Psoas muscle (tissue), 8 donors: ENCODE measurements around the gene RAI1. TPM values are rescaled to one million over a fixed set of nuclear protein-coding genes. Genes with fewer than 3 reads are reported as not detected.

ENCODE experiments used
- ATAC-seq, 4 donors: fragments of 200-7000 bp; cut with Tn5 transposase; one replicate each; pipeline ENCODE4 v1.9.1; 2020; ENCODE audit warnings: moderate library complexity in 3 of 4, mild to moderate bottlenecking in 2 of 4
- DNase-seq, 2 donors: peaks; one replicate each; pipeline ENCODE4 v3.0.0-alpha.2; 2020
- H3K27ac ChIP-seq: fragments of 200-600 bp; one replicate; pipeline ENCODE4 v1.8.0; 2022
- H3K27me3 ChIP-seq, 3 donors: fragments of 200-600 bp in 1 of 3; one replicate each; pipeline versions ENCODE4 v1.6.1 to v1.8.0; 2013 to 2022; ENCODE audit warnings: low read length in 2 of 3, mild to moderate bottlenecking in 2 of 3, moderate library complexity in 1 of 3; ENCODE audit not compliant: insufficient read depth in 3 of 3
- H3K36me3 ChIP-seq, 2 donors: fragments of 200-600 bp in 1 of 2; one replicate each; pipeline versions ENCODE4 v1.6.1 to v1.8.0; 2013 to 2022; ENCODE audit warnings: low read depth in 1 of 2, mild to moderate bottlenecking in 1 of 2, moderate library complexity in 1 of 2; ENCODE audit not compliant: insufficient read depth in 1 of 2
- H3K4me1 ChIP-seq: fragments of 200-600 bp; one replicate; pipeline ENCODE4 v1.8.0; 2022
- H3K4me3 ChIP-seq: fragments of 200-600 bp; one replicate; pipeline ENCODE4 v1.8.0; 2022; ENCODE audit warnings: mild to moderate bottlenecking
- H3K9me3 ChIP-seq: fragments of 200-600 bp; one replicate; pipeline ENCODE4 v1.8.0; 2022
- CTCF ChIP-seq: fragments of 200-600 bp; IDR thresholded peaks from one replicate; pipeline ENCODE4 v1.8.0; 2022; ENCODE audit warnings: antibody characterized with exemption
- WGBS, 3 donors: extraction: QIAGEN DNeasy Blood & Tissue Kit; methylation state at CpG; one replicate each; pipeline versions ENCODE4 v1.1.6 to v1.1.7; 2013; 5-methylcytosine and 5-hydroxymethylcytosine counted together
- intact Hi-C, 2 donors: fragments of 100-400 bp; cut with DNase I; formaldehyde crosslinking; loops; one replicate each; pipeline versions ENCODE4 v1.11.0 to v1.14.2; 2022
- polyA plus RNA-seq, 3 donors: library from polyadenylated mRNA; stranded (reverse); fragments of 200-250 nt; gene quantifications; one replicate each; pipeline ENCODE4 v1.2.3, GENCODE V29; 2013
- total RNA-seq, 4 donors: library from RNA; stranded (reverse); fragmentation: NEBNext Ultra II Directional in 2 of 4; extraction: Animal tissue kit (Norgen Biotek cat#: 25700) in 2 of 4; gene quantifications; one replicate each; pipeline versions ENCODE4 v1.2.1 to v1.2.4, GENCODE V29; 2021 to 2023
- donor health status: healthy with polysubstance abuse.
- donor health status: DM: no; HTN: no; CAD: no; lungs with moderate emphysema.
- donor health status: Bipolar disorder and iron deficiency.
- donor health status: healthy.
- donor health status: DM: yes; HTN: yes; CAD: no.
- donor health status: DM: no; HTN: no; CAD: no.
- donor health status: DM: no; HTN: no; CAD: no.
- donor health status: DM: yes; HTN: yes; CAD: no.

Gene RAI1
- total and polyA plus RNA-seq, 7 donors = 4.0 to 9.0 (median 7.1) TPM

- intact Hi-C loops = no loop called here
- H3K4me1 ChIP-seq = peaks cover 35% of the 10 kb centered on the region
These were observed 104.1 kb downstream of the RAI1 start for GRCh38 chr17:17785407-17785806.

DNA sequence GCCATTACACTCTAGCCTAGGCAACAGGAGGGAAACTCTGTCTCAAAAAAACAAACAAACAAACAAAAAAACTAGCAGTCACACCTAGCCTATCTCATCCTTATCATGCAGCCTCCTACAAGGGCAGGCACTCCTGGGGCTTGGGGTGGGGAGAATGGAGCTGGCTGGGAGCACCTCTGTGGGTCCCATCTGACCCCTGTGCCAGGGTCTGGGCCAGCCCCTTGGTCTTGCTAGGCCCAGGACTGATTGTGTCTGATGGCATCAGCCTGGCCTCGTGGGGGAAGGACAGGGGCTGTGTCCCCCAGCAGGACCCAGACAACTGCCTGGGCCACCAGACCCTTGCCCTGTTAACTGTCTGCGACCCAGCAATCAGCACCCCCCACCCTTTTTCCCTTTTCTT is 105.7 kb downstream of the RAI1 start:
- peaks cover 34% of the 10 kb centered on the region for H3K4me1 ChIP-seq
- 80 to 93% (median 90%) methylated on average over 2 of the region's 2 CpGs for WGBS, 3 donors
- no peak for DNase-seq
- H3K36me3 ChIP-seq = no peaks in the 10 kb centered on the region
- no peak overlapping the region for H3K4me3 ChIP-seq
- ATAC-seq = no peak
- no peaks in the 10 kb centered on the region for H3K9me3 ChIP-seq
- H3K27ac ChIP-seq = no peak overlapping the region
- no peak for TF ChIP-seq CTCF
- H3K27me3 ChIP-seq = no peaks in the 10 kb centered on the region
- intact Hi-C loops = no loop called here

More at GRCh38 chr17:17785407-17785806, 104.1 kb downstream of the RAI1 start:
- DNase-seq = peak; percentile 17 to 35
- H3K4me3 ChIP-seq = no peak overlapping the region
- no peaks in the 10 kb centered on the region for H3K9me3 ChIP-seq
- no peaks in the 10 kb centered on the region for H3K36me3 ChIP-seq
- WGBS, 3 donors = 49 to 65% (median 53%) methylated on average over 10 to 11 of the region's 11 CpGs
- no peak for ATAC-seq
- H3K27me3 ChIP-seq = no peaks in the 10 kb centered on the region
- no peak for TF ChIP-seq CTCF
- peak overlapping the region; percentile 88 for H3K27ac ChIP-seq

GRCh38 chr17:17787568-17787967 is 106.3 kb downstream of the RAI1 start:
- intact Hi-C loops = no loop called here
- H3K4me3 ChIP-seq = no peak overlapping the region
- H3K27ac ChIP-seq = no peak overlapping the region
- H3K9me3 ChIP-seq = no peaks in the 10 kb centered on the region
- H3K27me3 ChIP-seq = no peaks in the 10 kb centered on the region
- H3K36me3 ChIP-seq = no peaks in the 10 kb centered on the region
- peaks cover 38% of the 10 kb centered on the region for H3K4me1 ChIP-seq
- ATAC-seq (no peak), DNase-seq (no peak)
- WGBS, 3 donors = 92 to 100% (median 95%) methylated on average over 5 to 7 of the region's 7 CpGs
- TF ChIP-seq CTCF = no peak

- intact Hi-C loops = no loop called here
- H3K36me3 ChIP-seq = no peaks in the 10 kb centered on the region
- no peak for DNase-seq
- no peaks in the 10 kb centered on the region for H3K27me3 ChIP-seq
- 84 to 89% (median 89%) methylated on average over 8 of the region's 8 CpGs for WGBS, 3 donors
- ATAC-seq = no peak
- no peak for TF ChIP-seq CTCF
- H3K4me1 ChIP-seq = peaks cover 39% of the 10 kb centered on the region
- H3K9me3 ChIP-seq = no peaks in the 10 kb centered on the region
- H3K27ac ChIP-seq = no peak overlapping the region
- no peak overlapping the region for H3K4me3 ChIP-seq
These were observed 107.7 kb downstream of the RAI1 start for GRCh38 chr17:17788967-17789366.

GRCh38 chr17:17789410-17789809 is 108.2 kb downstream of the RAI1 start:
- intact Hi-C loops = no loop called here
- DNase-seq (no peak), ATAC-seq (no peak)
- H3K36me3 ChIP-seq = no peaks in the 10 kb centered on the region
- no peaks in the 10 kb centered on the region for H3K9me3 ChIP-seq
- no peak overlapping the region for H3K27ac ChIP-seq
- 89 to 96% (median 92%) methylated on average over 6 of the region's 6 CpGs for WGBS, 3 donors
- H3K27me3 ChIP-seq = no peaks in the 10 kb centered on the region
- TF ChIP-seq CTCF = no peak
- H3K4me1 ChIP-seq = peaks cover 34% of the 10 kb centered on the region
- H3K4me3 ChIP-seq = no peak overlapping the region
